HG03066 (cell line): Measurements from ENCODE around the gene LAMTOR2.
A peak's percentile ranks its signal among the peaks of the same experiment; 100 is the strongest.

Experiments
- ATAC-seq: cut with Tn5 transposase; IDR thresholded peaks from one replicate; pipeline ENCODE4 v1.9.1; 2021; ENCODE audit warnings: low read depth; ENCODE audit not compliant: unreplicated experiment

Gene LAMTOR2

DNA sequence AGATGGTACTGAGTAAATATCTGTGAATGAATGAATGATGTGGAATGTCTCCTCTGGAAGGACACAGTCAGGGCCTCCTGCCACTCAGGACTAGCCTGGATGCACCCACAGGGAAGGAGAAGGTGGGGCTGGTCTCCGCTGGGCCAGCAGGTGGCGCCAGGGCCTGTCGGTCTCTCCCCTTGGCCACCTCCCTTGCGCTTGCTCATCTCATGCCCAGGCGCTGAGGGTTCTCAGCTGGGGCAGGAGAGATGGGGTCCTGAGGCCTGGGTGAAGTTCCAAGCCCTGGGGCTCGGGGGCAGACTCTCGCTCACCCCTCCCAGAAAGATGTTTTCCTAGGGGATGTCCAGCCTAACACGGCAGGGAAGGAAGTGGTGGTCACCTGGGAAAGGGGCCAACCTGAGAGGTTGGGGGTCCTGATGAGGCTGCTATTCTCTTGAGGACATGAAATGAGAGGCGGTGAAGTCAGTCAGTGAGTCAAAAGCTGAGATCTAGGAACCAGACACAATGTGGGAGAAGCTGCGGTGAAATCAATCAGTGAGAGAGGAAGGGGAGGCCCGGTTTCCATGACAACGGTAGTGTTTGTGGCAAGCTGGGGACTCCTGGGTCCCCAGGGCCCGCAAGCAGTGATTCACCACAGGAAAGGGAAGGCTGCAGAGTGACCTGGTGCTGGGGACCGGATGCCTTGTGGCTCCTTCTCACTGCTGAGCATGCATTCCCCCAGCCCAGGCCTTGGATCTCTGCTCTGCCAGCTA lies 42.2 kb downstream of the LAMTOR2 start:
- peak; percentile 70 for ATAC-seq

DNA sequence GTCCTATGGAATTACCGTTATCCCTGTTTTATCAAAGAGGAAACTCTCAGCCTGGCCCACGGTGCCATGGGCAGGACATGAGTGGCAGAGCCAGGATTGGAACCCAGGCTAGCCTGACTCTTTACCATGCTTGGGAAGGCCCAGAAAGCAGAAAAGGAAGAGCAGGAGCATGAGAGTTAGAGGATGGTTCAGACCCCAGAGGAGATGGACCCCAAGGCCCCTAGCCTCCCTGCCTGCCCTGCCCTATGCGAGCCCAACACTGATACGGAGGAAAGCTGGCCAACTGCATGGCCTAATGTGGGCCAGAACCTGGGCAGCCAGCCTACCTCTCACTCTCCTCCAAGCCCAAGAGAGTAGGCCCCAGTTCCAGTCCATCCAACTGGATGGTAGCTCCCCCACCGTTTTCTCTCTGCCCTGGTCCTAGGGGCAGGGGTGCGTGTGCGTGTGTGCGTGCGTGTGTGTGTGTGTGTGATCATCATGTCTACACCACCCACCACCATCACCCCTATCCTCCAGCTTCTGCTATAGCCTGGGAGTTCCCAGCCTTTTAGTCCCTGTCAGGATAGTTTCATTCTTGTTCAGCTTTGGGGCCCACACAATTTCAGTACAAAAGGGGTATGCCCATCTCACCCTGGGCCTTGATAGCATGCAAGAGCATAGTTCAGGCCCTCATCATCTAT lies 43.1 kb downstream of the LAMTOR2 start:
- no peak for ATAC-seq

DNA sequence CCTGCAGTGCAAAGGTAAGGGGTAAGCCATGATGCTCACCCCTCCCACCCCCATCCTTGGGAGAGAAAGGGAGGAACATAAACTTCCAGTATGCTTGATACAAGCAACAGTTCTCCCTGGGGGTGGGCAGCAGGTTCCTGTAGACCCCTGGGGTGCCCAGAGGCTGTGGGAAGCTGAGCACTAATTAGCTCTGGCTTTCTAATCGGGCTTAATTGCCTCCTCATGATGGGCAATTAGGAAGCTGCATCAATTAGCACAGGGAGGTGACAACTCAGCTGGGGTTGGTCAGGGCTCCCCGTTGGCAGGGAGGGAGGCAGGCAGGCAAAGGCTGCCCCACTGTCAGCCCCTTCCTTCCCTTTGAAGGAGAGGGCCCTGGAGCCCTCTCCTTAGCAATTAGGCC lies 44.2 kb downstream of the LAMTOR2 start:
- ATAC-seq: no peak

DNA sequence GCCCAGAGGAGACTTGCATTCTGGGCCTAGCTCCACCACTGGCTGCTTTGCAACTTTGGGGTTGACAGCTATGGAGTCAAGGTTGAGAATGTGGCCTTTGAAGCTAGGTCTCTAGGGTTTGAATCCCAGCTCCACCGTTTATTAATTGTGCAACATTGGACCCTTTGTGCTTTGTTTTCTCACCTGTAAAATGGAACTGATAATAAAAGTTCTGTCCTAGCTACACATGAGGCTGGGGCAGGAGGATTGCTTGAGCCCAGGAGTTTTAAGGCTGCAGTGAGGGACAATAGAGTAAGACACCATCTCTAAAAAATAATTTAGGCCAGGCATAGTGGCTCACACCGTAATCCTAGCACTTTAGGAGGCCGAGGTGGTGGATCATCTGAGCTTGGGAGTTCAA lies 44.7 kb downstream of the LAMTOR2 start:
- no peak for ATAC-seq

DNA sequence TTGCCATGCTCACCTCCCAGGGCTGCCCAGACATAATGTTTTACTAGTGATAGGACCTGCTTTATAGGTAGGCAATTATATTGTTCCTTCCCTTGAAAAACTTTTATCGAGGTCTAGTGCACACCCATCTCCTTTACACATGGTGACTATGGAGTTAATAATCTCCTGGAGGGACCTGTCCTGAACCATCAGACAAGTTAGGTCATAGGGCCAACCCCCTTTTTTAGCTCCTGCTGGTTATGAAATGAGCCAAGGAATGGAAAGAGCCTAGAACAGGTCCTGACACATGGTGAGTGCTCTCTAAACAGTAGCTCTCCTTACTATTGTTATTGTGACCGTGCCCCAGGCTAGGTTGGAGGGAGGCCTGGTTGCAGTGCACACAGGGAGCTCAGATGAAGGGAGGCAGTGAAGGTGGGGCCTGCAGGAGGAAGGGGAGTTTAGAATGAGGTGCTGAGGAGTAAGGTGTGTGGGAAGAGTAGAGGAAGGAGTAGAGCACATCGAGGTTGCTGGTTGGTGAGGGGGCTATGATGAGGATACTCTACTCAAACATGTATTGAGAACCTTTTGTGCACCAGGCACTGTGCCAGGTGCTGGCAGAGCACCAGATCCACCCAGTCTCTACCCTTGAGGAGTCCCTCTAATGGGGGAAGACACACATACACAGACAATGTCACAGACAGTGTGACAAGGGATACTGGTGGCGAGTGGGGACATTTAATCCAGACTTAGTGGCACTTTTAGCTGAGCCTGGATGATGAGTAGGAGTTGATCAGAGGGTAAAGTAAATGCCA lies 45.8 kb downstream of the LAMTOR2 start:
- no peak for ATAC-seq

DNA sequence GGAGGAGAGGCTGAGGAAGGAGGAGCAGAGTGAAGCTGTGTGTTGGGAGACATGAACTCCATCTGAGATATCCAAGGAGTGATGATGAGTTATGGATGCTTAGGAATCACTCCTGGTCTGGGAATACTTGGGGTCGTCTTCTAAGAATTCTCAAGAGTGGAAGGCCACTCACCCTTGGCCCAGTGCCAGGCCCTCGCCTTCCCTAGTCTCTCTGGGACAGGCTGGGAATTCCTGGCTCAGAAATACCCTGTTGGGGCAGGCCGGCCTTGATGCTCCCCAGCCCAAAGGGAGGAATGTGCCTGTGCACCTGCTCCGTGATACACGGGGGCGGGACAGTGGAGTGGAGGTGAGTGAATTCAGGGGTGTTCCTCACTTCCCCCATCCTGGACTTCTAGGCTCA lies 47.3 kb downstream of the LAMTOR2 start:
- ATAC-seq: no peak

DNA sequence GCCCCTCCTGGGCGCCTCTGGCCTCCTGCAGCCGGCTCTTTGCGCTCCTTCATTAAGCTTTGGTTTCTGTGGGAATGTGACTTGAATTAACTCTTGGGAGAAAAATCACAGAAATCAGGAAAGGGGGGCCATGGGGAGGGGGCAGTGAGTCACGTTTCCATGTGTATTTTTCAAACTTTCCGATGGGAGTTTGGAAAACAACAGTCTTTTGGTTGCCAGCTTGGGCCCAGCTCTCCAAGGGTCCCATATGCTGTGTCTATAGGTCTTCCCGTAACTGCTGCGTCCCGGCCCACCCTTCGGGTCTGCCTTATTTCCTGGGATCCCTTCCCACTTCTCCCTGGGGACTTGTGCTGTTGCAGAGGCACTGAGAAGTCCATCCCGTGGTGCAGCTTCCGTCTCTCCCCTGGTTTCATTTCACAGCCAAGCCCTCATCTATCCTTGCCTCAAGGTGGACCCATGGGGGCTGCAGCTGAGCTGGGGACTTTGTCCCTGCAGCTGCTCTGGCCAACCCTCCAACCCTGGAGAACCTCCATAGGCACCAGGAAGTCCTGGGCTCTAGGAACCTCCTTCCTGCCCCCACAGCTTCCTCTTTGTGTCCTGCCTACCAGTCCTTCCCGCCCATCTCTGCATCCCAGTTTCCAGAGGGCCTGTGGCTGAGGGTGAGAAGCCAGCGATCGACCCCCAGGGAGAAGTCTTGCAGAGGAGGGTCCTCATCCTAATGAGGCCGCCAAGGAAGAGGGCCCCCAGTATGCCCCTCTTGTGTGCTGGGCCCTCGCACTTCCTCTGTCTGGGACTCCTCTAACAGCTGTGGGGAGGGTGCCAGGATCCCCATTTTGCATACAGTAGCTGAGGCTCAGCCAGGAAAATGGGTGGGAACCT lies 48.3 kb downstream of the LAMTOR2 start:
- no peak for ATAC-seq

DNA sequence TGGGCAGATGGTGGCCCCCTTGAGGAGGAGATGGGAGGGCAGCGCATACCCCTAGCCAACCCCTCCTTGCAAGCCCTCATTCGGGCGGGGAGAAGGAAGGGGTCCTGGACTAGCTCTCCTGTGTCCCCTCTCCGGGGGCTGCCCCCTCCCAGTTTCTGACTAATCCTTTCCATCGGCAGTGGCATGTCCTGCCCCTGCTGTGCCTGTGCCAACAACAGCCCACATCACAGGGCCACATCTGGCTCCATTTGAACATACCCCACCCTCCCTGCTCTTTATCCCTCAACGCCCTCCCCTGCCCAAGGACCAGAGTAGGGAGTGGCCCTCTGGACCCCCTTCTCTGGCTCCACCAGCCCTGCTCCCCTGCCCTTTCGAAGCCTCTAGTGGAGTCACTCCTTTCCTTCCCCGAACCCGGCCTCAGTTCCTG lies 49.0 kb downstream of the LAMTOR2 start:
- ATAC-seq: no peak

DNA sequence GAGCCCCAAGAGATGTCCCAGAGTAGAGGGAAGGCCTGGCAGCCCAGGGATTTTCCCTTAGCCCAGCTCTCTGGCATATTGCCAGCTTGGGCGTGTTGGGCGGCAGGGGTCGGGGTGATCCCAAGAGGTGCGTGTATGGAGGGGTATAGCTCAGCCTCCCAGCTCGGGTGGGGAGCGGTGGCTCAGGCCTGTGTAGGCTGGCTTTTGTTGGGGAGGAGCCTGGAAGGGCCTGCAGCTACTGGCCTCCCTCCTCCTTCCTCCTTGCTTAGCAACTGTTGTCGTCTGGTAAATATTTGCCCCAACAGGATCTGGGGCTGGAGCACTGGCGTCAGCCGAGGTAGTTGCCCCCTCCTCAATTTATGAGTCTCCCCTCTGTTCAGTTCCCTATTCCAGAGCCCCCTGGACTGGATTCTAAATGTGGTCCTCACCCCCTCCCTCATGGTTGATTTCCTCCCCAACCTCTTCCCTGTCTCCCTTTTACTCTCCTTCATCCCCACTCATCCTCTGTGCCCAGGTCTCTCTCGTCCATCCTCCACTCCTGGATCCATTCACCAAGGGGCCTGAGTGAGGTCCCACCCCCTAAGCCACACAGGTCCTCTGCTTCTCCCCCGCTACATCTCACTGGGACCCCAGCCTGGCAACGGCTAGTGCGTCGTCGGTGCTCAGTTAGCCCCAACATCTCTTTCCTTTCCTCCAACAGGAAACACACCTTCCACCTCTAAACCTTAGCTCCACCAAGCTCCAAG lies 49.7 kb downstream of the LAMTOR2 start:
- no peak for ATAC-seq

DNA sequence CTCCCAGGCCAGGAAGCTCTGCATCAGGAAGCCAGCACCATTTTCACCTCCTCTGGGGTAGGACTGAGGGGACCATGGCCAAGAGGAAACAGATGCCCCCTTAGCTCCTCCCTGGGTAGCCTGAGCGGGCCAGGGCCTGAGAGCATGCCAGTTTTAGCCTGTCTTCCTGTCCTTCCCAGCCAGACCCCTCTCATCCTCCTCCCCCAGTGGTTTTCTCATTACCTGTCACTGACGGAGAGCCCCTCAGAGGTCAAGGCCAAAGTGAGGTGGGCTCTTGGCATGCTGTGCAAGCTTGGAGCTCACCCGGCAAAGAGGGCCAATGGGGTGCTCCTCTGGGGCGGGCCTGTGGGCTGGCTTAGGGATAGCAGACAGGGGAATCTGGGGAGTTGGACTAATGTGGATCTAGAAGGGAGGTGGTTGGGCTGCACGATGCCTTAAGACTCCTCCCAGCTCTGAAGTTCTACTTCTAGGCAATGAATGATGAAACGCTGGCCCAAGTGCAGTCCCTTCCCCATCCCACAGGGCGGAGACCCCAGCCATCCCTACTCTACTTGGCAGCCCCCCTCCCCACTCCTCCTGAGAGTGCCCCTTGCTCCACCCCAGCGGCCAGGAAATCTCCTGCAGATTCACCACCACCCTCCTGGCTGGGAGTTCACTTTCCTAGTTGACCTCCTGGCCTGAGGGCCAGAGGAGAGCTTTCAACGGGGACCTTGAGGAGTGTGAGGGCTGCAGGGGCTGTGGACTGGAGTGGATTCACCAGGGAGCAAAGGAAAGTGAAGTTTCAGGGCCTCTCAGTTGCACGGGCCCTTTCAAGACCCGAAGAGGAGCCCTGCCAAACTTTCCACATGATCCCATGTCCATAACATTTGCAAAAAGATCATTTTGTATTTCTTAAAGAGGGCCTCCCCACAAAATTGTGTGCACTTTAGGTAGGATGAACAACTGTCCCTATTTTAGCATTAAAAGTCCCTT lies 50.6 kb downstream of the LAMTOR2 start:
- no peak for ATAC-seq

DNA sequence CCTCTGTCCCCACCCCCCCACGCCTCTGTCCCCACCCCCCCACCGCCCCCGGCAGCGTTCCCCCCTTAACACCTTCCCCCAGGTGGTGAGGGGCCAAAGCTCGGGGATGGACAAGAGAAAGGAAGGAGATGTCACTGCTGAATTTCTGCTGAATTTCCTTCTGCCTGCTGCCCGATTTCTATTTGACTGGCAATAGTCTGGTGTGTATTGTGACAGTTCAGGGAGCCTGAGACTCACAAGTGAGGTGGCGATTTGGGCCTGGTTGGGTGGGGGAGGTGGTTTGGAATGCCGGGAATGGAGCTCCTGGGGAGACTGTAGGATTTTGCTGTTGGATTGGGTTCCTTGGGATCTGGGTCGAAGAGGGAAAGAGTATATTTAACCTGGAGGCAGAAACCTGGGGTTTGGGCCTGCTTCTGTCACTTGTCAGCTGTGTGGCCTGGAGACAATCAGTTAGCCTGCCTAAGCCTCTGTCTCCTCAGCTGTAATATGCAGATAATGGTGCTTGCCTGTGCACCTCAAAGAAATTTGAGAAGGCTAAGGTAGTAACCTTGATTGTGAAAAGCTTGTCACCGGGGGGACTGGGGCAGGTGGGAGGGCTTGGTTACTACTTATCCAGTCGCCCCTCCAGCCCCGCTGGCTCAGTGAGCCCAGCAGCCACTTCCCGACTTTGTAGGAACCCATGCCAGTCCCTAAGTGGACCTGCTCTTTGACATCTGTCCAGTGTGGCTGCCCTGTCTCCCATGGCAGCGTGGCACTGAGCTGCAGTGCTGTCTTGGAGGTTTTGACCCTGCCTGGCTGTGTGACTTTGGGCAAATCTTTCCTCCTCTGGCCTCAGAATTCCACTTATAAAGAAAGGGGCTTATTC lies 52.3 kb downstream of the LAMTOR2 start:
- ATAC-seq: peak; percentile 18

DNA sequence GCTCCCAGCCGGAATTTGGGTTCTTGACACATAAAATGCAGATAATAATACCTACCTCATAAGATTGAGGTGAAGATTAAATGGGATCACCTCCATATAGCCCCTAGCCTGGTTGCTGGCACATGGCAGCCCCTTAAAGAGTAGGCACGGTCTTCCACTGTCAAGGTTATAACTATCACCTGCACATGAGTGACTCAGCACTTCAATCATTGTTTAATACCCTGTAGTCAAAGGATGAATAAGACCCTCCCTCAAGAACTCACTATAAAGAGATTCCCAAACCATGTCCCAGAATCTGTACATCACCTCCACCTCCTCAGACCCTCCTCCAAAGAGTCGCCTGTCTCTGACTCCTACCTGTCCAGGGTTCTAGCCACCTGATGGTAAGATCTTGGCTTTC lies 53.5 kb downstream of the LAMTOR2 start:
- ATAC-seq: no peak
